Mesendoderm (in vitro differentiated cells): ENCODE measurements around the gene PLP1.
"Not testable (repeated sequence)": the region's sequence is repeated elsewhere in the genome, so short reads cannot be mapped to it uniquely, and the experiment has no call there.

Source experiments
- DNase-seq: peaks from one replicate; pipeline ENCODE4 v3.0.0; 2013
- H2AK5ac ChIP-seq: 2 replicates; pipeline ENCODE4 v1.6.1; 2013; ENCODE audit warnings: low read length, inconsistent platforms
- H2BK120ac ChIP-seq: 2 replicates; pipeline ENCODE4 v1.6.1; 2013; ENCODE audit warnings: low read depth, mild to moderate bottlenecking, low read length, moderate library complexity, mixed read lengths
- H2BK15ac ChIP-seq: replicated peaks from 2 replicates; pipeline ENCODE4 v1.6.1; 2013; ENCODE audit warnings: low read depth, mild to moderate bottlenecking, moderate library complexity
- H2BK5ac ChIP-seq: 2 replicates; pipeline ENCODE4 v1.6.1; 2013; ENCODE audit warnings: low read length, inconsistent platforms
- H3K18ac ChIP-seq: 2 replicates; pipeline ENCODE4 v1.6.1; 2013; ENCODE audit warnings: mild to moderate bottlenecking, low read length, mixed read lengths
- H3K23ac ChIP-seq: one replicate; pipeline ENCODE4 v1.6.1; 2013; ENCODE audit warnings: low read length
- H3K27ac ChIP-seq: 2 replicates; pipeline ENCODE4 v1.5.1; 2013; ENCODE audit warnings: low read depth, mild to moderate bottlenecking, inconsistent platforms, low read length, moderate library complexity
- H3K27me3 ChIP-seq: 2 replicates; pipeline ENCODE4 v1.6.1; 2013; ENCODE audit warnings: low read length, control low read depth, mild to moderate bottlenecking, inconsistent platforms; ENCODE audit not compliant: insufficient read depth, poor library complexity
- H3K36me3 ChIP-seq: 2 replicates; pipeline ENCODE4 v1.6.1; 2013; ENCODE audit warnings: low read length, inconsistent platforms; ENCODE audit not compliant: control insufficient read depth, insufficient read depth
- H3K4ac ChIP-seq: one replicate; pipeline ENCODE4 v1.6.1; 2013; ENCODE audit warnings: low read depth, mild to moderate bottlenecking, low read length, moderate library complexity
- H3K4me1 ChIP-seq: 2 replicates; pipeline ENCODE4 v1.6.1; 2013; ENCODE audit warnings: low read depth, low read length, inconsistent platforms; ENCODE audit not compliant: control insufficient read depth
- H3K4me2 ChIP-seq: 2 replicates; pipeline ENCODE4 v1.6.1; 2013; ENCODE audit warnings: low read length
- H3K4me3 ChIP-seq: 2 replicates; pipeline ENCODE4 v1.5.1; 2013; ENCODE audit warnings: mild to moderate bottlenecking, low read length
- H3K56ac ChIP-seq: one replicate; pipeline ENCODE4 v1.6.1; 2013; ENCODE audit warnings: low read length
- H3K79me1 ChIP-seq: 2 replicates; pipeline ENCODE4 v1.6.1; 2013; ENCODE audit warnings: low read length, inconsistent platforms
- H3K79me2 ChIP-seq: 2 replicates; pipeline ENCODE4 v1.6.1; 2013; ENCODE audit warnings: mild to moderate bottlenecking, low read length; ENCODE audit not compliant: control insufficient read depth, insufficient read depth
- H3K9ac ChIP-seq: 2 replicates; pipeline ENCODE4 v1.6.1; 2013; ENCODE audit warnings: low read length, inconsistent platforms
- H4K5ac ChIP-seq: one replicate; pipeline ENCODE4 v1.6.1; 2013; ENCODE audit warnings: low read length
- H4K8ac ChIP-seq: one replicate; pipeline ENCODE4 v1.6.1; 2013; ENCODE audit warnings: low read depth, mild to moderate bottlenecking, control low read depth, low read length, moderate library complexity
- WGBS: extraction: QIAGEN DNeasy Blood & Tissue Kit; methylation state at CpG from one replicate; pipeline ENCODE4 v1.1.7; 2013; ENCODE audit warnings: low lambda C conversion rate, missing lambda C conversion rate; ENCODE audit not compliant: insufficient coverage; ENCODE audit errors: extremely low coverage; 5-methylcytosine and 5-hydroxymethylcytosine counted together

The PLP1 gene

GRCh38 chrX:103747163-103747562 lies 29.5 kb upstream of the PLP1 start:
- no peaks in the 10 kb centered on the region for H3K79me1 ChIP-seq
- H4K8ac ChIP-seq = no peak overlapping the region
- H3K4ac ChIP-seq = no peak overlapping the region
- H3K27me3 ChIP-seq = no peaks in the 10 kb centered on the region
- H2BK15ac ChIP-seq = no peak overlapping the region
- no peak overlapping the region for H2BK5ac ChIP-seq
- DNase-seq = no peak
- H3K56ac ChIP-seq = no peak overlapping the region
- no peak overlapping the region for H3K4me2 ChIP-seq
- no CpG with 5 or more reads among the region's 2 CpGs for WGBS
- no peaks in the 10 kb centered on the region for H3K4me1 ChIP-seq
- H3K79me2 ChIP-seq = no peaks in the 10 kb centered on the region
- no peak overlapping the region for H4K5ac ChIP-seq
- no peak overlapping the region for H2BK120ac ChIP-seq
- H3K4me3 ChIP-seq = no peak overlapping the region
- no peak overlapping the region for H3K27ac ChIP-seq
- no peak overlapping the region for H3K23ac ChIP-seq
- no peak overlapping the region for H3K18ac ChIP-seq
- H3K36me3 ChIP-seq = no peaks in the 10 kb centered on the region
- no peak overlapping the region for H2AK5ac ChIP-seq
- no peak overlapping the region for H3K9ac ChIP-seq

GRCh38 chrX:103754401-103754800 lies 22.2 kb upstream of the PLP1 start:
- H2BK5ac ChIP-seq = no peak overlapping the region
- no peak overlapping the region for H4K5ac ChIP-seq
- no peak overlapping the region for H3K56ac ChIP-seq
- peaks cover 1% of the 10 kb centered on the region for H3K79me2 ChIP-seq
- H2BK15ac ChIP-seq = no peak overlapping the region
- H4K8ac ChIP-seq = no peak overlapping the region
- no peak overlapping the region for H3K4ac ChIP-seq
- no peak overlapping the region for H3K18ac ChIP-seq
- peaks cover 2% of the 10 kb centered on the region for H3K4me1 ChIP-seq
- WGBS = no CpG with 5 or more reads among the region's 4 CpGs
- no peak overlapping the region for H2BK120ac ChIP-seq
- no peak overlapping the region for H3K27ac ChIP-seq
- no peak overlapping the region for H3K4me2 ChIP-seq
- H3K23ac ChIP-seq = no peak overlapping the region
- H3K36me3 ChIP-seq = peaks cover 9% of the 10 kb centered on the region
- H3K9ac ChIP-seq = no peak overlapping the region
- H2AK5ac ChIP-seq = no peak overlapping the region
- no peaks in the 10 kb centered on the region for H3K79me1 ChIP-seq
- no peaks in the 10 kb centered on the region for H3K27me3 ChIP-seq
- DNase-seq = no peak
- no peak overlapping the region for H3K4me3 ChIP-seq

GRCh38 chrX:103756736-103757135 lies 19.9 kb upstream of the PLP1 start:
- H3K23ac ChIP-seq = no peak overlapping the region
- peaks cover 9% of the 10 kb centered on the region for H3K36me3 ChIP-seq
- no peak overlapping the region for H3K4ac ChIP-seq
- H2BK120ac ChIP-seq = no peak overlapping the region
- H2AK5ac ChIP-seq = no peak overlapping the region
- no peak overlapping the region for H3K27ac ChIP-seq
- H3K4me3 ChIP-seq = no peak overlapping the region
- H2BK15ac ChIP-seq = no peak overlapping the region
- H3K79me1 ChIP-seq = no peaks in the 10 kb centered on the region
- H3K4me2 ChIP-seq = no peak overlapping the region
- no peaks in the 10 kb centered on the region for H3K27me3 ChIP-seq
- DNase-seq = no peak
- H3K4me1 ChIP-seq = peaks cover 2% of the 10 kb centered on the region
- no peak overlapping the region for H3K9ac ChIP-seq
- no peak overlapping the region for H3K18ac ChIP-seq
- no peak overlapping the region for H2BK5ac ChIP-seq
- no CpG with 5 or more reads among the region's 3 CpGs for WGBS
- H4K8ac ChIP-seq = no peak overlapping the region
- peaks cover 6% of the 10 kb centered on the region for H3K79me2 ChIP-seq
- no peak overlapping the region for H4K5ac ChIP-seq
- H3K56ac ChIP-seq = no peak overlapping the region

GRCh38 chrX:103758555-103758954 lies 18.1 kb upstream of the PLP1 start:
- H3K23ac ChIP-seq = no peak overlapping the region
- peaks cover 2% of the 10 kb centered on the region for H3K4me1 ChIP-seq
- no peak overlapping the region for H3K18ac ChIP-seq
- DNase-seq = no peak
- no peak overlapping the region for H2BK15ac ChIP-seq
- H3K27me3 ChIP-seq = no peaks in the 10 kb centered on the region
- no peak overlapping the region for H4K5ac ChIP-seq
- no peak overlapping the region for H3K4ac ChIP-seq
- peaks cover 8% of the 10 kb centered on the region for H3K79me2 ChIP-seq
- H3K4me3 ChIP-seq = no peak overlapping the region
- H2BK120ac ChIP-seq = no peak overlapping the region
- no peak overlapping the region for H3K56ac ChIP-seq
- H3K4me2 ChIP-seq = no peak overlapping the region
- H2AK5ac ChIP-seq = no peak overlapping the region
- H3K27ac ChIP-seq = peak overlapping the region; percentile 28
- WGBS = no CpG with 5 or more reads among the region's 1 CpG
- H3K9ac ChIP-seq = no peak overlapping the region
- H3K36me3 ChIP-seq = peaks cover 7% of the 10 kb centered on the region
- no peaks in the 10 kb centered on the region for H3K79me1 ChIP-seq
- H4K8ac ChIP-seq = no peak overlapping the region
- no peak overlapping the region for H2BK5ac ChIP-seq

GRCh38 chrX:103763541-103763940 lies 13.1 kb upstream of the PLP1 start:
- H3K4me1 ChIP-seq, H3K27me3 ChIP-seq, H2BK120ac ChIP-seq, H3K23ac ChIP-seq, H2BK5ac ChIP-seq, H2AK5ac ChIP-seq, H2BK15ac ChIP-seq, H3K36me3 ChIP-seq, H3K18ac ChIP-seq, H4K5ac ChIP-seq, H3K79me1 ChIP-seq, H3K4ac ChIP-seq, DNase-seq, H4K8ac ChIP-seq: not testable (repeated sequence)
- Histone ChIP-seq H3K79me2 (peaks cover 29% of the 10 kb centered on the region), H3K27ac (peak overlapping the region; percentile 84), H3K9ac (peak overlapping the region; percentile 77), H3K56ac (peak overlapping the region; percentile 81), H3K4me3 (peak overlapping the region; percentile 22), H3K4me2 (peak overlapping the region; percentile 29)
- WGBS = no CpG with 5 or more reads among the region's 5 CpGs

GRCh38 chrX:103766813-103767555 lies 9.7 kb upstream of the PLP1 start:
- not testable (repeated sequence) for H4K8ac ChIP-seq, H2BK15ac ChIP-seq, H3K79me1 ChIP-seq, H3K36me3 ChIP-seq, H2AK5ac ChIP-seq, H3K27me3 ChIP-seq, H3K23ac ChIP-seq, H3K4me2 ChIP-seq, H3K4me1 ChIP-seq
- Histone ChIP-seq H3K4ac (peak overlapping the region; percentile 97), H3K18ac (peak overlapping the region; percentile 98), H4K5ac (peak overlapping the region; percentile 2), H3K27ac (peak overlapping the region; percentile 97), H3K79me2 (peaks cover 24% of the 10 kb centered on the region), H3K9ac (peak overlapping the region; percentile 75), H2BK120ac (peak overlapping the region; percentile 97), H3K4me3 (peak overlapping the region; percentile 40), H3K56ac (peak overlapping the region; percentile 89), H2BK5ac (peak overlapping the region; percentile 79)
- peak; percentile 92 for DNase-seq
- WGBS = no CpG with 5 or more reads among the region's 9 CpGs
